HepG2 (cell line): Measurements from ENCODE around the gene MPZL3. TPM values are rescaled to one million over a fixed set of nuclear protein-coding genes. Genes with fewer than 3 reads are reported as not detected.

Source experiments
- ATAC-seq: fragments of 200-7000 bp; cut with Tn5 transposase; 3 replicates; pipeline ENCODE4 v1.9.1; 2020; ENCODE audit warnings: mild to moderate bottlenecking, moderate library complexity
- BruUV-seq: library from RNA; stranded (reverse); fragments of 400-500 nt; replicated peaks from 2 replicates; lab custom pipeline; 2021; lab: Mats Ljungman, UMichigan
- CTCF ChIA-PET: fragments of 300-600 bp; formaldehyde crosslinking; extraction: SDS; loops from one replicate; lab custom pipeline; 2021; ENCODE audit warnings: low total read pairs, inconsistent platforms, low intra/inter-chr PET ratio; lab: Yijun Ruan, JAX
- POLR2A ChIA-PET: fragments of 350-600 bp; sonication (Branson Sonifier 250); formaldehyde crosslinking; loops from one replicate; lab custom pipeline; 2020; ENCODE audit warnings: antibody characterized with exemption, inconsistent platforms; lab: Yijun Ruan, JAX
- DNase-seq: peaks from one replicate; pipeline ENCODE4 v3.0.0-alpha.2; 2015; ENCODE audit warnings: low spot score
- FAIRE-seq: peaks from 3 replicates; lab custom pipeline; 2011; peaks lifted over from hg19 to GRCh38; lab: Jason Lieb, UNC
- H2AFZ ChIP-seq: one replicate; pipeline ENCODE4 v1.6.1; 2011; ENCODE audit warnings: low read length, inconsistent platforms
- H3K27ac ChIP-seq: fragments of 300-600 bp; 3 replicates; pipeline ENCODE4 v1.8.0; 2011; ENCODE audit warnings: mixed run types, mild to moderate bottlenecking, mixed read lengths, low read length, inconsistent platforms; ENCODE audit not compliant: insufficient read depth; ENCODE audit errors: extremely low read length
- H3K27me3 ChIP-seq, 2 experiments: fragments of 200-600 bp in 1 of 2; 2 replicates in 1 of 2; 3 replicates in 1 of 2; pipeline versions ENCODE4 v1.6.0 to v1.8.0; 2011; ENCODE audit warnings: low read length in 2 of 2, mild to moderate bottlenecking in 2 of 2, moderate library complexity in 2 of 2, inconsistent platforms in 1 of 2; ENCODE audit not compliant: insufficient read depth in 2 of 2, control insufficient read depth in 1 of 2
- H3K36me3 ChIP-seq, 2 experiments: fragments of 200-600 bp in 1 of 2; replicated peaks in 1 of 2; 2 replicates in 1 of 2; 3 replicates in 1 of 2; pipeline versions ENCODE4 v1.5.1 to v1.8.0; 2011; ENCODE audit warnings: low read length in 2 of 2, inconsistent platforms in 1 of 2; ENCODE audit not compliant: insufficient read depth in 2 of 2, control insufficient read depth in 1 of 2
- H3K4me1 ChIP-seq: 2 replicates; pipeline ENCODE4 v1.5.1; 2012; ENCODE audit warnings: low read length, inconsistent platforms; ENCODE audit not compliant: insufficient read depth
- H3K4me2 ChIP-seq: 2 replicates; pipeline ENCODE4 v1.6.0; 2011; ENCODE audit warnings: low read depth, low read length, inconsistent platforms
- H3K4me3 ChIP-seq, 3 experiments: fragments of 200-600 bp in 1 of 3; sonication (generic), shearing (Covaris generic) in 1 of 3; replicated peaks in 1 of 3; 2 replicates each; pipeline ENCODE4 v1.5.1; 2011 to 2016; ENCODE audit warnings: low read length in 3 of 3, inconsistent platforms in 2 of 3, low read depth in 2 of 3, mild to moderate bottlenecking in 2 of 3, control low read depth in 1 of 3, mixed read lengths in 1 of 3; ENCODE audit not compliant: insufficient read depth in 1 of 3
- H3K79me2 ChIP-seq: one replicate; pipeline ENCODE4 v1.6.1; 2011; ENCODE audit warnings: low read length, inconsistent platforms; ENCODE audit not compliant: insufficient read depth
- H3K9ac ChIP-seq: 2 replicates; pipeline ENCODE4 v1.6.0; 2011; ENCODE audit warnings: mild to moderate bottlenecking, low read depth, low read length, inconsistent platforms; ENCODE audit not compliant: insufficient read depth
- H3K9me3 ChIP-seq: 2 replicates; pipeline ENCODE4 v1.5.1; 2012; ENCODE audit warnings: mild to moderate bottlenecking, low read length
- H4K20me1 ChIP-seq: 2 replicates; pipeline ENCODE4 v1.6.0; 2011; ENCODE audit warnings: inconsistent platforms, mild to moderate bottlenecking, low read length, moderate library complexity; ENCODE audit not compliant: insufficient read depth
- DPF2 ChIP-seq: sonication (generic); formaldehyde crosslinking; IDR thresholded peaks from 2 replicates; pipeline ENCODE4 v1.4.0; 2020; ENCODE audit warnings: mild to moderate bottlenecking, low read depth, missing genetic modification reagents, borderline replicate concordance
- KDM2A ChIP-seq: sonication (generic); formaldehyde crosslinking; IDR thresholded peaks from 2 replicates; pipeline ENCODE4 v1.4.0; 2020; ENCODE audit warnings: low read depth, missing genetic modification reagents, borderline replicate concordance
- MAFG ChIP-seq: sonication (generic); formaldehyde crosslinking; IDR thresholded peaks from 2 replicates; pipeline ENCODE4 v1.5.1; 2020; ENCODE audit warnings: mild to moderate bottlenecking, missing genetic modification reagents
- SOX13 ChIP-seq, 3 experiments: fragments of 450-650 bp in 1 of 3; sonication (generic) in 1 of 3; formaldehyde crosslinking in 1 of 3; IDR thresholded peaks in 2 of 3; conservative IDR thresholded peaks in 1 of 3; 2 replicates each; pipeline versions ENCODE4 v1.5.0 to v1.6.1; 2016 to 2020; ENCODE audit warnings: antibody characterized with exemption in 1 of 3, mild to moderate bottlenecking in 1 of 3, missing compliant biosample characterization in 1 of 3, missing genetic modification reagents in 1 of 3, moderate library complexity in 1 of 3
- TEAD2 ChIP-seq: sonication (generic); formaldehyde crosslinking; IDR thresholded peaks from 2 replicates; pipeline ENCODE4 v1.9.0; 2021; ENCODE audit warnings: missing genetic modification reagents
- TRIM24 ChIP-seq: sonication (generic); formaldehyde crosslinking; IDR thresholded peaks from 2 replicates; pipeline ENCODE4 v1.8.0; 2022; ENCODE audit warnings: mild to moderate bottlenecking, missing genetic modification reagents
- ZNF354B ChIP-seq: sonication (generic); formaldehyde crosslinking; IDR thresholded peaks from 2 replicates; pipeline ENCODE4 v1.8.0; 2022; ENCODE audit warnings: mild to moderate bottlenecking, missing genetic modification reagents
- ZNF569 ChIP-seq: sonication (generic); formaldehyde crosslinking; IDR thresholded peaks from 2 replicates; pipeline ENCODE4 v1.5.0; 2020; ENCODE audit warnings: mild to moderate bottlenecking, missing genetic modification reagents, moderate library complexity, borderline replicate concordance
- ZNF83 ChIP-seq: sonication (generic); formaldehyde crosslinking; IDR thresholded peaks from 2 replicates; pipeline ENCODE4 v1.4.0; 2020; ENCODE audit warnings: missing genetic modification reagents, mild to moderate bottlenecking, borderline replicate concordance
- WGBS: methylation state at CpG from one replicate; pipeline ENCODE4 v1.1.6; 2017; ENCODE audit warnings: low lambda C conversion rate; 5-methylcytosine and 5-hydroxymethylcytosine counted together
- in situ Hi-C: cut with HindIII; loops from 2 replicates; pipeline ENCODE4 v1.10.0; 2017; ENCODE audit warnings: low pct_unique_long_range_greater_than_20kb; ENCODE audit not compliant: extremely low pct_ligation_motif_present
- intact Hi-C: fragments of 100-400 bp; cut with micrococcal nuclease; formaldehyde crosslinking; loops from one replicate; pipeline ENCODE4 v1.10.0; 2022; ENCODE audit not compliant: unreplicated experiment
- polyA plus RNA-seq, 8 experiments: library from polyadenylated mRNA; depleted of rRNA in 3 of 8; stranded (reverse) in 7 of 8; unstranded in 1 of 8; fragments of >200 nt; fragmentation: Illumina TruSeq in 4 of 8; extraction: Trizol in 4 of 8; gene quantifications; 2 replicates each; pipeline versions ENCODE4 v1.2.1 to v1.2.3, GENCODE V29; 2011 to 2016; ENCODE audit warnings: low read depth in 4 of 8, missing spikeins in 1 of 8, mixed read lengths in 1 of 8; ENCODE audit not compliant: insufficient read depth in 1 of 8
- total RNA-seq, 5 experiments: library from RNA; depleted of rRNA; stranded (reverse); fragments of >200 nt; fragmentation: Illumina TruSeq; extraction: Trizol; gene quantifications; 2 replicates each; pipeline ENCODE4 v1.2.3, GENCODE V29; 2016; ENCODE audit warnings: low read depth in 1 of 5
- TF ChIP-seq, protein P1 (sequence below): fragments of 450-650 bp; IDR thresholded peaks from 2 replicates; pipeline ENCODE4 v1.6.1; 2017
- TF ChIP-seq, protein P2 (sequence below), 2 experiments: sonication (generic) in 1 of 2; formaldehyde crosslinking in 1 of 2; IDR thresholded peaks; 2 replicates each; pipeline versions ENCODE4 v1.4.0 to v1.6.1; 2018 to 2020; ENCODE audit warnings: missing genetic modification reagents in 2 of 2, borderline replicate concordance in 1 of 2, low read depth in 1 of 2, mild to moderate bottlenecking in 1 of 2, missing biosample characterization in 1 of 2
- TF ChIP-seq, protein P3 (sequence below): IDR thresholded peaks from 2 replicates; pipeline ENCODE4 v1.6.1; 2016; ENCODE audit warnings: control low read depth

Gene MPZL3
- total and polyA plus RNA-seq, 2 of the 13 experiments (the other 11 are each of a cell fraction or from before 2014, with no cell fraction given): 5.3 to 9.3 TPM

DNA sequence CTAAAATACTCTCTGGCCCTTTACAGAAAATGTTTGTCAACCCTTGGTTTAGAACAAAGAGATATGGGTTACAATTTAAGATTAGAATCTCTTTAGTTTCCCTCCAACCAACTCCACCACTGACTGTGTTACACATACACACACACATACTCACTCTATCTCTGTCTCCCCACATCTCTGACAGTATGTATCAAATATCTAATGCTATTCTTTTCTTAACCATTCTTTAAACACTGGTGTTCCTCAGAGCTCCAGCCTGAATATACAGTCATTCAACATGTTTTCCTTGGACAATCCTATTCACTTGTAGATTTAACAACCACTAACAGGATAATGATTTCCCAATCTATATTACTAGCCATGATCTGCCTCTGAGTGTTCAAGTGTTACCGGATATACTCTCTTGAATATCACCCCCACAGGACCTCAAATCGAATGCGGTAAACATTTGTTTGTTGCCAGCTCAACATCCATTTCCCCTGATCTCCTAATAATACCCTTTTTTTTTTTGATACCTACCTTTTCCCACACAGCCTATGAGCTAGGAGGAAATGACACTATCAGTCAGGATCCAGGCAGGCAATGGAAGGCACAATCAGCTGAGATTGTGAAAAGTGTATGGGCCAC lies 6.1 kb downstream of the MPZL3 start:
- POLR2A ChIA-PET: interaction anchor here (0.7 to 1.5 kb wide), 3 partner anchors 34 to 66 kb away, joined by 3 to 5 read pairs (median 5); no protein-coding TSS in a partner anchor

More for the DNA sequence above, 6.1 kb downstream of the MPZL3 start:
- CTCF ChIA-PET: no interaction called here
- no peak for DNase-seq
- ATAC-seq: no peak
- in situ Hi-C loops (no loop called here), intact Hi-C loops (loop anchor here (2.0 kb wide), 1 partner anchor 49 kb away; no protein-coding TSS in a partner anchor)
- Histone ChIP-seq H3K79me2 (peaks cover 5% of the 10 kb centered on the region), H3K27ac (no peak overlapping the region), H4K20me1 (no peaks in the 10 kb centered on the region), H3K27me3 (no peaks in the 10 kb centered on the region), H3K9me3 (no peaks in the 10 kb centered on the region), H3K4me3 (no peak overlapping the region), H2AFZ (no peak overlapping the region), H3K4me1 (peaks cover 58% of the 10 kb centered on the region), H3K4me2 (no peak overlapping the region), H3K9ac (no peak overlapping the region), H3K36me3 (no peaks in the 10 kb centered on the region)
- TF ChIP-seq SOX13 (IDR thresholded peaks at IDR 0.05): no peak
- TF ChIP-seq SOX13 (CRISPR knock-in tag; conservative IDR thresholded peaks at IDR 0.05 in 1 of 2, IDR thresholded peaks at IDR 0.05 in 1 of 2): no peak
- TF ChIP-seq TEAD2 (CRISPR knock-in tag): no peak
- TF ChIP-seq, protein P1, sequence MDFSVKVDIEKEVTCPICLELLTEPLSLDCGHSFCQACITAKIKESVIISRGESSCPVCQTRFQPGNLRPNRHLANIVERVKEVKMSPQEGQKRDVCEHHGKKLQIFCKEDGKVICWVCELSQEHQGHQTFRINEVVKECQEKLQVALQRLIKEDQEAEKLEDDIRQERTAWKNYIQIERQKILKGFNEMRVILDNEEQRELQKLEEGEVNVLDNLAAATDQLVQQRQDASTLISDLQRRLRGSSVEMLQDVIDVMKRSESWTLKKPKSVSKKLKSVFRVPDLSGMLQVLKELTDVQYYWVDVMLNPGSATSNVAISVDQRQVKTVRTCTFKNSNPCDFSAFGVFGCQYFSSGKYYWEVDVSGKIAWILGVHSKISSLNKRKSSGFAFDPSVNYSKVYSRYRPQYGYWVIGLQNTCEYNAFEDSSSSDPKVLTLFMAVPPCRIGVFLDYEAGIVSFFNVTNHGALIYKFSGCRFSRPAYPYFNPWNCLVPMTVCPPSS: no peak
- no peak for TF ChIP-seq ZNF83 (CRISPR knock-in tag)
- no peak for TF ChIP-seq DPF2 (CRISPR knock-in tag)
- no peak for TF ChIP-seq ZNF569
- no peak for TF ChIP-seq TRIM24
- TF ChIP-seq ZNF354B: no peak
- TF ChIP-seq, protein P2, sequence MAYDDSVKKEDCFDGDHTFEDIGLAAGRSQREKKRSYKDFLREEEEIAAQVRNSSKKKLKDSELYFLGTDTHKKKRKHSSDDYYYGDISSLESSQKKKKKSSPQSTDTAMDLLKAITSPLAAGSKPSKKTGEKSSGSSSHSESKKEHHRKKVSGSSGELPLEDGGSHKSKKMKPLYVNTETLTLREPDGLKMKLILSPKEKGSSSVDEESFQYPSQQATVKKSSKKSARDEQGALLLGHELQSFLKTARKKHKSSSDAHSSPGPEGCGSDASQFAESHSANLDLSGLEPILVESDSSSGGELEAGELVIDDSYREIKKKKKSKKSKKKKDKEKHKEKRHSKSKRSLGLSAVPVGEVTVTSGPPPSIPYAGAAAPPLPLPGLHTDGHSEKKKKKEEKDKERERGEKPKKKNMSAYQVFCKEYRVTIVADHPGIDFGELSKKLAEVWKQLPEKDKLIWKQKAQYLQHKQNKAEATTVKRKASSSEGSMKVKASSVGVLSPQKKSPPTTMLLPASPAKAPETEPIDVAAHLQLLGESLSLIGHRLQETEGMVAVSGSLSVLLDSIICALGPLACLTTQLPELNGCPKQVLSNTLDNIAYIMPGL (CRISPR knock-in tag; IDR thresholded peaks at IDR 0.05; ENCODE audit: borderline replicate concordance in 1 of 2, low read depth in 1 of 2): no peak
- TF ChIP-seq MAFG (CRISPR knock-in tag): no peak
- TF ChIP-seq, protein P3, sequence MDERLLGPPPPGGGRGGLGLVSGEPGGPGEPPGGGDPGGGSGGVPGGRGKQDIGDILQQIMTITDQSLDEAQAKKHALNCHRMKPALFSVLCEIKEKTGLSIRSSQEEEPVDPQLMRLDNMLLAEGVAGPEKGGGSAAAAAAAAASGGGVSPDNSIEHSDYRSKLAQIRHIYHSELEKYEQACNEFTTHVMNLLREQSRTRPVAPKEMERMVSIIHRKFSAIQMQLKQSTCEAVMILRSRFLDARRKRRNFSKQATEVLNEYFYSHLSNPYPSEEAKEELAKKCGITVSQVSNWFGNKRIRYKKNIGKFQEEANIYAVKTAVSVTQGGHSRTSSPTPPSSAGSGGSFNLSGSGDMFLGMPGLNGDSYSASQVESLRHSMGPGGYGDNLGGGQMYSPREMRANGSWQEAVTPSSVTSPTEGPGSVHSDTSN (CRISPR knock-in tag): no peak
- no peak for TF ChIP-seq KDM2A (CRISPR knock-in tag)
- 96% methylated on average over 3 of the region's 3 CpGs for WGBS
- FAIRE-seq: no peak
- BruUV-seq: no TSS peak
